ENCODE data around the gene GHR.

GHR gene

DNA sequence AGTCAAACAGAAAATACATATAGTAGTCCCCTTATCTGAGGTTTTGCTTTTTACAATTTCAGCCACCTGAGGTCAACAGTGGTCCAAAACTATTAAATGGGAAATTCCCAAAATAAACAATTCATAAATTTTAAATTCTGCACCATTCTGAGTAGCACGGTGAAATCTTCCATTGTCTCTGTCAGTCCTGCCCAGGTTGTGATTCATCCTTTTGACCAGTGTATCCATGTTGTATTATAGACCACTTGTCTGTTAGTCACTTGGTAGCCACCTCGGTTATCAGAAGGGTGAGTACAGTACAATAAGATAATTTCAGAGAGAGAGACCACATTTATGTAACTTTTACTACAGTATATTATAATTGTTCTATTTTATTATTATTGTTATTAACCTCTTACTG is 336.2 kb downstream of the GHR start:
- Histone ChIP-seq H3K79me2 (ENCODE audit: insufficient read depth, low read length) (no peaks in the 10 kb centered on the region), H3K9me3 (ENCODE audit: low read length) (no peaks in the 10 kb centered on the region), H3K4me3 (ENCODE audit: low read depth, low read length, poor library complexity, severe bottlenecking) (no peak overlapping the region), H3K4me1 (ENCODE audit: insufficient read depth, low read length, severe bottlenecking) (peaks cover 5% of the 10 kb centered on the region), H3K9ac (ENCODE audit: low read length) (no peak overlapping the region), H3K36me3 (ENCODE audit: insufficient read depth, low read length) (no peaks in the 10 kb centered on the region), H3F3A (ENCODE audit: insufficient read depth, low read length) (no peaks in the 10 kb centered on the region), H3K4me2 (ENCODE audit: low read length) (no peak overlapping the region), H4K20me1 (ENCODE audit: insufficient read depth, low read length) (no peaks in the 10 kb centered on the region), H3K9me2 (ENCODE audit: low read depth, low read length) (no peaks in the 10 kb centered on the region), H2AFZ (ENCODE audit: low read length) (no peak overlapping the region), H3K27me3 (ENCODE audit: insufficient read depth, low read length) (no peaks in the 10 kb centered on the region), H3K27ac (ENCODE audit: low read depth, low read length, poor library complexity, severe bottlenecking) (no peak overlapping the region)
- no peak for TF ChIP-seq EZH2 (IDR thresholded peaks at IDR 0.05; ENCODE audit: borderline replicate concordance, low read length)
- TF ChIP-seq, protein P1, sequence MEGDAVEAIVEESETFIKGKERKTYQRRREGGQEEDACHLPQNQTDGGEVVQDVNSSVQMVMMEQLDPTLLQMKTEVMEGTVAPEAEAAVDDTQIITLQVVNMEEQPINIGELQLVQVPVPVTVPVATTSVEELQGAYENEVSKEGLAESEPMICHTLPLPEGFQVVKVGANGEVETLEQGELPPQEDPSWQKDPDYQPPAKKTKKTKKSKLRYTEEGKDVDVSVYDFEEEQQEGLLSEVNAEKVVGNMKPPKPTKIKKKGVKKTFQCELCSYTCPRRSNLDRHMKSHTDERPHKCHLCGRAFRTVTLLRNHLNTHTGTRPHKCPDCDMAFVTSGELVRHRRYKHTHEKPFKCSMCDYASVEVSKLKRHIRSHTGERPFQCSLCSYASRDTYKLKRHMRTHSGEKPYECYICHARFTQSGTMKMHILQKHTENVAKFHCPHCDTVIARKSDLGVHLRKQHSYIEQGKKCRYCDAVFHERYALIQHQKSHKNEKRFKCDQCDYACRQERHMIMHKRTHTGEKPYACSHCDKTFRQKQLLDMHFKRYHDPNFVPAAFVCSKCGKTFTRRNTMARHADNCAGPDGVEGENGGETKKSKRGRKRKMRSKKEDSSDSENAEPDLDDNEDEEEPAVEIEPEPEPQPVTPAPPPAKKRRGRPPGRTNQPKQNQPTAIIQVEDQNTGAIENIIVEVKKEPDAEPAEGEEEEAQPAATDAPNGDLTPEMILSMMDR (IDR thresholded peaks at IDR 0.05; ENCODE audit: low read length) = no peak

DNA sequence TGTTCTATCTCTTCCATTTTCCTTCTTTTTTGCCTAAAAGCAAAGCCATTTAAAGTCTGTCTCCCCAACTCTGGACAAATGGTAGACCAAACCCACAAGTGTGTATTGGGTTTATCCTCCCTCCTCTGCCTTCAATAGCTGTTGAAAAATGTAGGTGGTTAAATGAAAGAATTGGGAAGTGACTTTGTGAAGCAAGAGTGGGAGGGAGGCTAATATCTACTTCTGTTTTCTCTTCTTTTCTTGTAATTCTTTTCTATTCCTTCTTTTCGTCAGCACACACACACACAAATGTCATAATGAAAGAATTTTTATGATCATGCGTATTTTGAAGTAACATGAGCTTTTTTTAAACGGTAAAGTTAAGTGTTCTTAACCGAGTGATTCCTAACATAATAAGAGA is 337.2 kb downstream of the GHR start:
- no peaks in the 10 kb centered on the region for H3F3A ChIP-seq (ENCODE audit: insufficient read depth, low read length)
- no peak overlapping the region for H3K4me3 ChIP-seq (ENCODE audit: low read depth, low read length, poor library complexity, severe bottlenecking)
- no peak overlapping the region for H3K9ac ChIP-seq (ENCODE audit: low read length)
- no peaks in the 10 kb centered on the region for H3K79me2 ChIP-seq (ENCODE audit: insufficient read depth, low read length)
- no peaks in the 10 kb centered on the region for H3K27me3 ChIP-seq (ENCODE audit: insufficient read depth, low read length)
- no peak overlapping the region for H3K27ac ChIP-seq (ENCODE audit: low read depth, low read length, poor library complexity, severe bottlenecking)
- H3K4me2 ChIP-seq (ENCODE audit: low read length) = no peak overlapping the region
- H3K4me1 ChIP-seq (ENCODE audit: insufficient read depth, low read length, severe bottlenecking) = peaks cover 5% of the 10 kb centered on the region
- no peaks in the 10 kb centered on the region for H3K36me3 ChIP-seq (ENCODE audit: insufficient read depth, low read length)
- TF ChIP-seq EZH2 (IDR thresholded peaks at IDR 0.05; ENCODE audit: borderline replicate concordance, low read length) = no peak
- TF ChIP-seq, protein P1 (IDR thresholded peaks at IDR 0.05; ENCODE audit: low read length) = no peak
- H3K9me2 ChIP-seq (ENCODE audit: low read depth, low read length) = no peaks in the 10 kb centered on the region
- H2AFZ ChIP-seq (ENCODE audit: low read length) = no peak overlapping the region
- no peaks in the 10 kb centered on the region for H3K9me3 ChIP-seq (ENCODE audit: low read length)
- no peaks in the 10 kb centered on the region for H4K20me1 ChIP-seq (ENCODE audit: insufficient read depth, low read length)

DNA sequence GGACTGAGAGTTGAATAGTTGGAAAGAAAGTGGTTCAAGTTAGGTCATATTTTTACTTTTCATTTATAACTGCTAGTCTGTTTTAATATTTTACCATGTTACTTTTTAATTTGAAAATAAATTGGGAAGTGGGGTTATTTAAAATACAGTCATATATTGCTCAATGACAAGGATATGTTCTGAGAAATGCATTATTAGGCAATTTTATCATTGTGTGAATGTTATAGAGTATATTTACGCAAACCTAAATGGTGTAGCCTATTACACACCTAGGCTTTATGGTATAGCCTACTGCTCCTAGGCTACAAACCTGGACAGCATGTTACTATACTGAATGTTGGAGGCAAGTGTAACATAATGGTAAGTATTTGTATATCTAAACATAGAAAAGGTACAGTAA is 338.6 kb downstream of the GHR start:
- Histone ChIP-seq H3K4me2 (ENCODE audit: low read length) (no peak overlapping the region), H3K9me2 (ENCODE audit: low read depth, low read length) (no peaks in the 10 kb centered on the region), H3K79me2 (ENCODE audit: insufficient read depth, low read length) (no peaks in the 10 kb centered on the region), H3K27ac (ENCODE audit: low read depth, low read length, poor library complexity, severe bottlenecking) (no peak overlapping the region), H3F3A (ENCODE audit: insufficient read depth, low read length) (no peaks in the 10 kb centered on the region), H3K36me3 (ENCODE audit: insufficient read depth, low read length) (no peaks in the 10 kb centered on the region), H3K4me1 (ENCODE audit: insufficient read depth, low read length, severe bottlenecking) (peaks cover 5% of the 10 kb centered on the region), H2AFZ (ENCODE audit: low read length) (no peak overlapping the region), H3K9ac (ENCODE audit: low read length) (no peak overlapping the region), H3K9me3 (ENCODE audit: low read length) (no peaks in the 10 kb centered on the region), H4K20me1 (ENCODE audit: insufficient read depth, low read length) (no peaks in the 10 kb centered on the region), H3K27me3 (ENCODE audit: insufficient read depth, low read length) (no peaks in the 10 kb centered on the region), H3K4me3 (ENCODE audit: low read depth, low read length, poor library complexity, severe bottlenecking) (no peak overlapping the region)
- no peak for TF ChIP-seq EZH2 (IDR thresholded peaks at IDR 0.05; ENCODE audit: borderline replicate concordance, low read length)
- TF ChIP-seq, protein P1 (IDR thresholded peaks at IDR 0.05; ENCODE audit: low read length) = no peak
